ENCODE data around the gene SETBP1.

GRCh38 chr18:44763327-44763726 lies 82.6 kb downstream of the SETBP1 start:
- TF ChIP-seq ZNF274 (IDR thresholded peaks at IDR 0.05; ENCODE audit: low read depth, low read length) (no peak), YY1 (IDR thresholded peaks at IDR 0.05; ENCODE audit: insufficient read depth, insufficient read length) (no peak), SUZ12 (IDR thresholded peaks at IDR 0.05; ENCODE audit: extremely low read depth, insufficient read depth, insufficient read length) (no peak)
